GM19438 (cell line): ENCODE results near the gene AFMID.
"Not testable (repeated sequence)": the region's sequence is repeated elsewhere in the genome, so short reads cannot be mapped to it uniquely, and the experiment has no call there.

Source experiments
- ATAC-seq: cut with Tn5 transposase; IDR thresholded peaks from one replicate; pipeline ENCODE4 v1.9.1; 2021; ENCODE audit warnings: low read depth; ENCODE audit not compliant: unreplicated experiment

AFMID gene

GRCh38 chr17:78252701-78253635 lies 65.8 kb downstream of the AFMID start:
- no peak for ATAC-seq

- ATAC-seq, result not testable (repeated sequence)
Measured at GRCh38 chr17:78253636-78253945, 66.4 kb downstream of the AFMID start.

GRCh38 chr17:78253946-78254672 lies 66.9 kb downstream of the AFMID start:
- ATAC-seq, result no peak

GRCh38 chr17:78255029-78255656 lies 68.0 kb downstream of the AFMID start:
- no peak for ATAC-seq

DNA sequence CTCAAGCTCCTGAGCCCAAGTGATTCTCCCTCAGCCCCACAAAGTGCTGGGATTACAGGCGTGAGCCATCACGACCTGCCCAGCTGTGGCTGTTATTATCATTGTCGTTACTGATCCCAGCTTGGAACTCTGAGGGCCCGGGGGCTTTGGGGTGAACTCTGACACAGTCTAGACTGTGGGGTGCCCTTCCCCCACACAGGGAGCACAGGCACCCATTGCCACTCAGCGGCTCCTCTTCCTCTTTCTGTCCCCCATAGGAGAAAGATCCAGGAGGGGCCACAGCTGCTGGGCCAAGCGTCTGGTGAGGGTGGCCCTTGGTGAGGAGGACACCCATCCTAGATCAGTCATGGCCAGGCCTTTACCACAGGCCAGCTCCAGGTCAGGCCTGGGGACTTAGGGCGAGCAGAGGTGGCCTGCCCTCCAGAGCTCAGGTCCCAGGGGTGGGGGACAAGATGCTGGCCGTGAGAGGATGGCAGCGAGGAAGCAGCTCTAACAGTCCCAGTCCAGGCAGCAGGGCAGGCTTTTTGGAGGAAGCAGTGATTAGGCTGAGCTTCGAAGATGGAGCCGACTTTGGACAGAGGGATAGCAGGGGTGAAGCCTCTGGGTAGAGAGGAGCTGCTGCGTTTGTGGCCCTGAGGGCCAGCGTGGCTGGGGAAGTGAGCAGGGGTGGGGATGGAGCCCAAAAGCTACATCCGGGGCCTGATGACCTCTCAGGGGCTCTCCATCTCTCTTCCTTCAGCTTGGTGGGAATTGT lies 69.0 kb downstream of the AFMID start:
- no peak for ATAC-seq

- ATAC-seq, result no peak
Measured at GRCh38 chr17:78256707-78257591, 69.8 kb downstream of the AFMID start.
